Measurements from ENCODE around the gene PAQR6.

The PAQR6 gene

GRCh38 chr1:156262461-156263287 is 14.8 kb upstream of the PAQR6 start:
- FAIRE-seq = no peak

- FAIRE-seq = no peak
Observed at GRCh38 chr1:156260896-156261295, 13.0 kb upstream of the PAQR6 start.

GRCh38 chr1:156259805-156260204 is 11.9 kb upstream of the PAQR6 start:
- no peak for FAIRE-seq

- FAIRE-seq = no peak
Observed at GRCh38 chr1:156258859-156259258, 11.0 kb upstream of the PAQR6 start.

GRCh38 chr1:156257711-156258110 is 9.9 kb upstream of the PAQR6 start:
- no peak for FAIRE-seq

- no peak for FAIRE-seq
Observed at GRCh38 chr1:156253634-156254033, 5.8 kb upstream of the PAQR6 start.

- FAIRE-seq = no peak
Observed at GRCh38 chr1:156251527-156251926, 3.7 kb upstream of the PAQR6 start.

GRCh38 chr1:156249593-156249992 is 1.7 kb upstream of the PAQR6 start:
- FAIRE-seq = no peak

- no peak for FAIRE-seq
Observed at GRCh38 chr1:156248323-156248683, 447 bp upstream of the PAQR6 start.

- no peak for FAIRE-seq
Observed at GRCh38 chr1:156246781-156247459, 936 bp downstream of the PAQR6 start.

GRCh38 chr1:156246241-156246780 is 1.5 kb downstream of the PAQR6 start:
- no peak for FAIRE-seq

GRCh38 chr1:156245451-156246232 is 2.2 kb downstream of the PAQR6 start:
- no peak for FAIRE-seq

GRCh38 chr1:156244712-156245111 is 3.1 kb downstream of the PAQR6 start:
- no peak for FAIRE-seq

- FAIRE-seq = no peak
Observed at GRCh38 chr1:156244126-156244525, 3.7 kb downstream of the PAQR6 start.

GRCh38 chr1:156242738-156243137 is 5.1 kb downstream of the PAQR6 start:
- FAIRE-seq = no peak

GRCh38 chr1:156241926-156242325 is 5.9 kb downstream of the PAQR6 start, which contains the start of gene BGLAP:
Gene BGLAP (plus strand): TSS chr1:156242184. CDS start chr1:156242232, 48 bp downstream.
- FAIRE-seq = no peak

GRCh38 chr1:156241311-156241811 is 6.5 kb downstream of the PAQR6 start:
- FAIRE-seq = no peak

GRCh38 chr1:156238248-156238647 is 9.6 kb downstream of the PAQR6 start:
- no peak for FAIRE-seq

GRCh38 chr1:156236164-156236563 is 11.7 kb downstream of the PAQR6 start:
- no peak for FAIRE-seq

GRCh38 chr1:156233426-156234127 is 14.3 kb downstream of the PAQR6 start:
- no peak for FAIRE-seq

GRCh38 chr1:156232201-156232894 is 15.5 kb downstream of the PAQR6 start:
- FAIRE-seq = no peak

- no peak for FAIRE-seq
Observed at GRCh38 chr1:156230473-156230837, 17.4 kb downstream of the PAQR6 start.
